Activated T-cell treated with anti-CD3 and anti-CD28 coated beads for 4 hours (primary cell): ENCODE results near the gene DPRX.

Experiments
- DNase-seq: peaks from one replicate; pipeline ENCODE4 v3.0.0-alpha.2; 2020

Gene DPRX, protein sequence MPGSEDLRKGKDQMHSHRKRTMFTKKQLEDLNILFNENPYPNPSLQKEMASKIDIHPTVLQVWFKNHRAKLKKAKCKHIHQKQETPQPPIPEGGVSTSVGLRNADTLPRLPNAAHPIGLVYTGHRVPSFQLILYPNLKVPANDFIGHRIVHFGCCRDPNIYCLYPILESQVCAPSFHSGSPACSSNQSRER

GRCh38 chr19:53631949-53632407, at the start of gene DPRX:
TSS of gene DPRX (plus strand) at chr19:53631999. CDS start at chr19:53632107, 108 bp downstream.
- no peak for DNase-seq

DNA sequence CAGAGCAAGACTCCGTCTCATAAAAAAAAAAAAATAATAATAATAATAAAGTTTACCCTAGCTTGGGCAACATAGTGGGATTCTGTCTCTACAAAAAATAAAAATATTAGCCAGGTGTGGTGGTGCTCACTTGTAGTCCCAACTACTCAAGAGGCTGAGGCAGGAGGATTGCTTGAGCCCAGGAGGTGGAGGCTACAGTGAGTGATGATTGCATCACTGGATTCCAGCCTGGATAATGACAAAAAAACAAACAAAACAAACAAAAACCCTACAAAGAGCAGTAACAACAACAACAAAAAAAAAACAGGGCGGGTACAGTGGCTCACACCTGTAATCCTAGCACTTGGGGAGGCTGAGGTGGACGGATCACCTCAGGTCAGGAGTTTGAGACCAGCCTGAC, 48.6 kb upstream of the DPRX start:
- DNase-seq, result no peak

GRCh38 chr19:53586277-53586691, 45.5 kb upstream of the DPRX start:
- no peak for DNase-seq

DNA sequence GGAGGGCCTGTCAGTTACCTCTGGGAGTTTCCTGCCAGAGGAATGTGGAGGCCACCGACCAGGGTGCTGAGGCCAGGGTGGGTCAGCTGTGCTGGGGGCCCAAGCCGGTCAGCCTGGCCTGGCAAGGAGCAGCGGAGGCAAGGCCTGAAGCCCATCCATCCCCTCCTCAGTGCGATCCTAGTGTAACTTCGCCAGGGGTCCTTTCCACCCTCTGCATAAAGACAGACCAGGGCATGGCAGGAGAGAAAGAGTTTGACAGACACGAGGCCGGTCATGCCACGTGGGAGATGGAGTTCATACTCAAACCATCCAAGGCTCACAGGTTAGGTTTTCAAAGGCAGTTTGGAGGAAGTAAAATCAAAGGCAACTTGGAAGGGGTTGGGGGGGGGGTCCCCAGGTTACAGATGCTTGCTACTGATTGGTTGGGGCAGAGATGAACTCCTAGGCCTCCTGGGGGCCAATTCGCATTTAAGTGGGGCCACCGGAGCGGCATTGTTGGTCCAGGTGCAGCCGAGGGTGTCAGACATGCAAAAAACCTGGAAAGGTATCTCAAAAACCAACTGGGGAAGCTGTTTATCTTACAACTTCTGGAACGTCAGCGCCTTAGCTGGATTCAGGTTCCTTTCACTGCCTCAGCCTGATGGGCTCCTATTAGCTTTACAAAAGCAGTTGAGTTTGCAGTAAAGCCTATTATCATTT, 36.8 kb upstream of the DPRX start:
- DNase-seq, result no peak

GRCh38 chr19:53595510-53595867, 36.3 kb upstream of the DPRX start:
- DNase-seq, result no peak

DNA sequence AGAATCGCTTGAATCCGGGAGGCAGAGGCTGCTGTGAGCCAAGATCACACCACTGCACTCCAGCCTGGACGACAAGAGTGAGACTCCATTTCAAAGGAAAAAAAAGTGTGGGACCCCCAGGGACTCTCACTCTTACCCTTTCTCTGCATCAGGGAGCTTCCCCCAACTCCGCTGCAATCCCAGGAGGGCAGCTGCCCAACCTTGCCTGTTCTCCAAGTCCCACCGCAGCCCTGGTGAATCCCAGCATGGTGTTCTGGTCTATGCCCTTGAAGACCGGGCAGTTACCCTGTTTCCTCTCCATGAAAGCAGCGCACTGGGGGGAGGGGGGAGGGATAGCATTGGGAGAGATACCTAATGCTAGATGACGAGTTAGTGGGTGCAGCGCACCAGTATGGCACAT, 35.7 kb upstream of the DPRX start:
- no peak for DNase-seq

DNA sequence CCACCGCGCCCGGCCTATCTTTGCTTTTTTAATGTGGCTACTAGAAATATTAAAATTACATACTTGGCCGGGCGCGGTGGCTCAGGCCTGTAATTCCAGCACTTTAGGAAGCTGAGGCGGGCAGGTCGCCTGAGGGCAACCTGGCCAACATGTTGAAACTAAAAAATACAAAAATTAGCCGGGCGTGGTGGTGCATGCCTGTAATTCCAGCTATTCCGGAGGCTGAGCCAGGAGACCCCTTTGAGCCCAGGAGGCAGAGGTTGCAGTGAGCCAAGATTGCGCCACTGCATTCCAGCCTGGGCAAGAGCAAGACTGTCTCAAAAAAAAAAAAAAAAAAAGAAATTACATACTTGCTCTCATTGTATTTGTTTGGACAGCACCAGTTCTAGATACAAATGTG, 34.8 kb upstream of the DPRX start:
- DNase-seq, result no peak

DNA sequence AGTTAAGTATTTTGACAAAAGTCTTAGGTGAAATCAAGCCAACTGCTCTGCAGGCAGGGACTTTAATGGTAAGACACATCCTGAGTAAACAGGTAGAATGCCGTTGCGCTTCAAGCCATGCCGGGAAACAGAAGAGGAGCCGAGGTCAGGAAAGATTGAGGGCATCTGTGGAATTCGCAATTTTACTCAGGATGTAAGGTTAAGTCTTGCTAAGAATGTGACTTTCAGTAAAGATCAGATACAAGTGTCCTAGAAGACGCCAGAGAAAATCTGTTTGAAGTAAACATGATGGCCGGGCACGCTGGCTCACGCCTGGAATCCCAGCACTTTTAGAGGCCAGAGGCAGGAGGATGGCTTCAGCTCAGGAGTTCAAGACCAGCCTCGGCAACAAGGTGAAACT, 33.4 kb upstream of the DPRX start:
- no peak for DNase-seq

- no peak for DNase-seq
Measured at GRCh38 chr19:53600217-53600616, 31.6 kb upstream of the DPRX start.

DNA sequence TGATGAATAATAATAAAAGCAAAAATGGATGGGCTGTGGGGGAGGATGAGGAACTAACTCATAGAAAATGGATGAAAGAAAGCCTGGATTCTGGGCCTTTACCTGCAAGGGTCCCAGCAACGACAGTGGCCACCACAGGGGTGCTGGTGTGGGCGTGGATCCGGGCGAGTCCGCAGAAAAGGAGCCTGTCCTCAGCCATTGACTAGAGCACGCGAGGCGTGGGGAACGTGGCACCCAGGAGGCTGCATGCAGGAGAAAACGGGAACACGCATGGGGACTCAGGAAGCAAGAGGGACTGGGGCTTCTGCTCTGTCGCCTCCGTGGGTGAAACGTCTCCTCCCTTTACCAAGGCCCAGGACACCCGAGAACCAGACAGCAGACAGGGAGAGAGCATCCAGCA, 25.8 kb upstream of the DPRX start:
- no peak for DNase-seq

GRCh38 chr19:53608381-53608780, 23.4 kb upstream of the DPRX start:
- DNase-seq, result no peak

DNA sequence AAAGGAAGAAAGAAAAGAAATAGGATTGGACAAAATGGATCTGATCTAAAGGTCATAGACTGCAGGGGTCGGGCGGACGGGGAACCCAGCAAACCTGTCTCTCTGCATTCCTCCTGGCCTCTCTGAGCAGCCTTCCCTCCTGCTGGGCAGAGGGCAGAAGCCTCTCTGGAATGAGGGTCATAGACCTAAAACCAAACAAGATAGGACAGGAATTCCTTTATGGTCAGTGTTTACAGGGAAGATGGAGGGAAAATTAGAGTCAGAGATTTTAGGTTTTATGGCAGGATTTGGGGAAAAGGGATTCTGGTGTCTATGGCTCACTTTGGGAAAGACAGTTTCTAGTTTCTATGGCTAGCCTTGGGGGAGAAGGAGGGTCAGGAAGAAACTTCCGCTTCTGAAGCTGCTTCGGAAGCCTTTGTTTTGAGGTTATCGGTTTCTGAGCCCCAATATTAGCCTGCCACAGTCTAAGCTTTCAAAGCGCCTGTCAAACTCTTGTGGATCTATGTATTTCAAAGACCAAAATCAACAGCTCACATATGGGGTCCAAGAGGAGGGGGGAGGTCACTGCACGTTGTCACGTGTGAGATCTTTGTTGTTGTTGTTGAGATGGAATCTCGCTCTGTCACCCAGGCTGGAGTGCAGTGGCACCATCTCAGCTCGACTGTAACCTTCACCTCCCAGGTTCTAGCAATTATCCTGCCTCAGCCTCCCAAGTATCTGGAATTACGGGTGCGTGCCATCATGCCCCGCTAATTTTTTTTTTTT, 18.9 kb upstream of the DPRX start:
- no peak for DNase-seq

- DNase-seq, result no peak
Measured at GRCh38 chr19:53621885-53622740, 9.7 kb upstream of the DPRX start.

DNA sequence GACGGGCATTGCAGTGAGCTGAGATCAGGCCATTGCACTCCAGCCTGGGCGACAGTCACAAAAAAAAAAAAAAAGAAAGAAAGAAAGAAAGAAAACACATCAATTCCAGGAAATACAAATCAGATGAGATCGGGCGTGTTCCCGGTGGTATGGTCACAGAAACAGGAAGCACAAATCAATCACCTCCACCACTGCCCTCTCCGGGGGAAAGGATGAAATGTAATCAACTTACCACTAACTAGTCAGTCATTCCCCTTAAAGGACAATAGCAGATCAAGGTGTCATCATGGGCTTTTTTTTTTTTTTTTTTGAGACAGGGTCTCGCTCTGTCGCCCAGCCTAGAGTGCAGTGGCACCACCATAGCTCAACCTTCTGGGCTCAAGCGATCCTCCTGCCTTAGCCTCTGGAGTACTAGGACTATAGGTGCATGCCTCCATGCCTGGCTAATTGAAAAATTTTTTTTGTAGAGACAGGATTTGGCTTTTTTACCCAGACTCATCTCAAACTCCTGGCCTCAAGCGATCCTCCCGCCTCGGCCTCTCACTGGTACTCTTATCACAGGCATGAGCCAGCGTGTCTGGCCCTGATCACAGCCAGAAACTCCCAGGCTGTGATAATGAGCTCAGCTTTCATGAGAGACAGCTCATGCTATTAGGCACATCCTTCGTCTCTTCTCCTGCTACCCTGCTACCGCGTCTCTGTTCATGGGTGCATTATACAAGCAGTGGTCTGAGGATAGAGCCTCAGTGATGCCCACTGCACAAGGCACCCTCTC, 6.8 kb upstream of the DPRX start:
- DNase-seq, result no peak

- no peak for DNase-seq
Measured at GRCh38 chr19:53626486-53626885, 5.3 kb upstream of the DPRX start.

GRCh38 chr19:53626976-53627375, 4.8 kb upstream of the DPRX start:
- DNase-seq, result no peak

DNA sequence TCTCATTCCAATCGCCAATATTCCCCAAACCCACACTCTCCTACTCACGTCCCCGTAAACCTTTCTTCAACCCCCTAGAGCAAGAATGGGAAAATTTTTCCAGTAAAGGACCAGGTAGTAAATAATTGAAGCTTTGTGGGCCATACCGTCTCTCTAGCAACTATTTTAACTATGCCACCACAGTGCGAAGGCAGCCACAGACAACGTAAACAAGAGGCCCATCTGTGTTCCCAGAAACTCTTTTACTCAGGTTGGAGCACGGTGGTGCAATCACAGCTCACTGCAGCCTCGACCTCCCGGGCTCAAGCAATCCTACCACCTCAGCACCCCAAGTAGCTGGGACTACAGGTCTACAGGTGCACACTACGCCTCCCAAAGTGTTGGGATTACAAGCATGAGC, 3.0 kb downstream of the DPRX start:
- DNase-seq, result no peak

DNA sequence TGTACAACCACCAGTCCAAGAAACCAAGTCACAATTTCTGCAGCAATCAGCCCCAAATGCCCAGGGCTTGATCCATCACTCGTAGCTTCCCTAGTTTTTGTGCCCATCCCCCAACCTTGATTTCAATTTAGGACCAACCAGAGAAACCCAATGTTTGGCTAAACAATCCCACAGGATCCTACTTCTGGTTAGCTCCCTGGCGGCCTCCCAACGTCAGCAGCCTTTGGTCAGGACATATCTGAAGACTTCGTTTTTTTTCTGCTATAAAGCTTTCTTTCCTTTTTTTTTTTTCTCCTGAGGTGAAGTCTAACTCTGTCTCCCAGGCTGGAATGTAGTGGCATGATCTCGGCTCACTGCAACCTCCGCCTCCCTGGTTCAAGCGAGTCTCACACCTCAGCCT, 7.7 kb downstream of the DPRX start:
- DNase-seq, result no peak

- DNase-seq, result no peak
Measured at GRCh38 chr19:53642381-53643099, 10.7 kb downstream of the DPRX start.

DNA sequence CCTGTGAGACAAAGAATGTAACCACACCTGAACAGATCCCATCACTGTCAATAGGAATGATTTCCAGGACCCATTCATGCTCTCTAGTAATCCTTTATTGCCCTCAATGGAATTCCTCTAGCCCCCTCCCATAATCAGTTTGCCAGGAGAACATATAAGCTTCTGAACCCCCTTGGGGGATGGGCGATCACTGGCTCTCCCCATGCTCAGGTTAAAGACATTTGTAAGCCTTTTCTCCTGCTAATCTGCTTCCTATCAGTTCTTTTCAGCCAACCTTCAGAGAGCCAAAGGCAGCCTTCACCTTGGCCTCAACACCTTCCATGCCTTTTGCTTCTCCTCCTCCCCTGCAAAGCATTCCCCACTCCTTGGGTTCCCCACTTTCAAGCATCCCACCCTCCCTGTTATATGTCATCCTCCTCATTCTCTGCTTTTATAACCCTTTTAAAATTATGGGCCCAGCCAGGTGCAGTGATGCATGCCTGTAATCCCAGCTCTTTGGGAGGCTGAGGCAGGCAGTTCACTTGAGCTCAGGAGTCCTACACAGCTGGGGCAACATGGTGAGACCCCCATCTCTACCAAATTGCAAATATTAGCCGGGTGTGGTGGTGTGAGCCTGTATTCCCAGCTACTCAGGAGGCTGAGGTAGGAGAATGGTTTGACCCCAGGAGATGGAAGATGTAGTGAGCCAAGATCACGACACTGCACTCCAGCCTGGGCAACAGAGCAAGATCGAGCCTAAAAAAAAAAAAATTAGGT, 12.4 kb downstream of the DPRX start:
- DNase-seq, result no peak

DNA sequence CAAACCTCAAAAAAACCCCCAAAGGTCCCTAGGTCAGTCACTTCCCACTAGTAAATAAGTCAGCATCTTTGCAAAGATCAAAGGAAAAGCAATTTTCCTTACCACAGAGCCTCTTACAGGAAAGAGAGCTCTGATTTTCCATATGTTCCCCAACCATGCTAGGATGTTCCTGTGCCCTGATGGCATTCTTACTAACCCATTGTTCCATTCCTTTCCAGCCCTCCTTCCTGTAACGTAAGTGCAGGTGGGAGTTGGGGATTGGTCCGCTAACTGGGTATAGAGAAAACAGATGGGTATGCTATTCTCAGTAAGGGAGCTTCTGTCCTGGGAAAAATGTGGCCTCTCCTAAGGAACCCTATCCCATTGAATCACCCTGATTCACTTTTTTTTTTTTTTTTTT, 14.3 kb downstream of the DPRX start:
- no peak for DNase-seq
